ENCODE results near the gene GABRG3.

- TF ChIP-seq TAF1 (IDR thresholded peaks at IDR 0.05; ENCODE audit: low read depth, low read length) (no peak), POLR2A (IDR thresholded peaks at IDR 0.05; ENCODE audit: low read depth, low read length) (no peak)
Observed at GRCh38 chr15:26929588-26929987, 41.4 kb upstream of the GABRG3 start.

All from GM12891 (cell line).